Hematopoietic multipotent progenitor cell treated with erythropoietin and hydrocortisone succinate and interleukin-3 and kit ligand, for 17 days (in vitro differentiated cells): Measurements from ENCODE around the gene KCNQ2.

Experiments used
- DNase-seq: peaks from one replicate; pipeline ENCODE4 v3.0.0-alpha.2; 2015; ENCODE audit warnings: low spot score

KCNQ2 gene

GRCh38 chr20:63356931-63357879 lies 115.2 kb downstream of the KCNQ2 start:
- no peak for DNase-seq

DNA sequence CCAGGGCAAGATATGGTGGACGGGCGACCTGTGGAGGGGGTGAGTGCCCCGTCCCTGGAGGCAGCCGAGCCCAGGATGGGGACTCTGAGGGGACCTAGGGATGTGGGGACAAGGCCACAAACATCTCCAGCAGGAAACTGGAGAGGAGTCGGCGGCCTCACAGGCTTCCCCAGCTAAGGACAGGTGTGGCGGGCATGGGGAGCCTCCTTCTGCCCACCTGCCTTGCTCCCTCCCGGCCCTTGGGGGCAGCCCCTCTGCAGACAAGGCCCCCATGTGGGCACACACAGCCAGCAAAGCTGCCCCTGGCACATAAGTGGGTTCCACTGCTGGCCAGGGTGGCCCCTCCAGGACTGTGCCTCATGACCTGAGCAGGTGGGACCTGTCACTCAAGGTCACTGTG lies 115.9 kb downstream of the KCNQ2 start:
- DNase-seq: no peak

DNA sequence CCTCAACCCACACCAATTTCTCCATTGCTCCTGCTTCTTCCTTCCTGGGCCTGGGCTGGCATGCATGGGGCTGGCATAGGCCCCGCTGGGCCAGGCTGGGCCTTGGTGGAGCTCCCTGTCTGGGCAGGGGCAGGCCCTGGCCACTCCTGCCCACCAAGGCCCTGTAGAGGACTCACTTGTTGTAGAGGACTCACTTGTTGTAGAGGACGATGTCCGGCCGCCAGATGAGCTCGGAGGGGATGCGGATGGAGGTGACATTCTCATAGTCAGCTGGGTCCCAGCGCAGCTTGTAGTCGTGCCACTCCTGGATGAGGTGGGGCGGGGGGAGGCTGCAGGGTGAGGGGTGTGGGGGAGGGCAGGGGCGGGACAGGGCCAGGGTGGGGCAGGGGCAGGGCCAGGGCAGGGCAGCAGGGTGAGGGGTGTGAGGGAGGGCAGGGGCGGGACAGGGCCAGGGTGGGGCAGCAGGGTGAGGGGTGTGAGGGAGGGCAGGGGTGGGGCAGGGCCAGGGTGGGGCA lies 116.6 kb downstream of the KCNQ2 start:
- no peak for DNase-seq

- DNase-seq: no peak
These were observed 117.7 kb downstream of the KCNQ2 start for GRCh38 chr20:63354636-63355350.

DNA sequence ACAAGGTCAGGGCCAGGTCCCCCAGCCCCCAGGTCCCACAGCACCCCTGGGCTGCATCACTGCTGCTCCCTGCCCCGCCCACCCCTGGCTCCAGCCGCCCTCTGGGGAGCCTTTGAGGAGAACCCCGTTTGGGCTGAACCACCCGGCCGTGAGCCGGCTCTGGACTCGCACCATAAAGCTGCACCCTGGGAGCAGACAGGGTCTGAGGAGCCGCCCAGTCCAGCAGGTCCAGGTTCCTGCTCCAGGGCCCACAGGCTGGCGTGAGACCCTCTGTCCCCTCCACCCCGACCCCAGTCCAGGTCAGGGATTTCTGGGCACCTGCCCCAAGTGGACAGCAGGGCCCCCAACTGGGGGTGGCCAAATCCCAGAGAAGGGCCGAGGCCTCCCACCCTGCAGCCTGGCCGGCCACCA lies 119.6 kb downstream of the KCNQ2 start:
- DNase-seq: no peak

DNA sequence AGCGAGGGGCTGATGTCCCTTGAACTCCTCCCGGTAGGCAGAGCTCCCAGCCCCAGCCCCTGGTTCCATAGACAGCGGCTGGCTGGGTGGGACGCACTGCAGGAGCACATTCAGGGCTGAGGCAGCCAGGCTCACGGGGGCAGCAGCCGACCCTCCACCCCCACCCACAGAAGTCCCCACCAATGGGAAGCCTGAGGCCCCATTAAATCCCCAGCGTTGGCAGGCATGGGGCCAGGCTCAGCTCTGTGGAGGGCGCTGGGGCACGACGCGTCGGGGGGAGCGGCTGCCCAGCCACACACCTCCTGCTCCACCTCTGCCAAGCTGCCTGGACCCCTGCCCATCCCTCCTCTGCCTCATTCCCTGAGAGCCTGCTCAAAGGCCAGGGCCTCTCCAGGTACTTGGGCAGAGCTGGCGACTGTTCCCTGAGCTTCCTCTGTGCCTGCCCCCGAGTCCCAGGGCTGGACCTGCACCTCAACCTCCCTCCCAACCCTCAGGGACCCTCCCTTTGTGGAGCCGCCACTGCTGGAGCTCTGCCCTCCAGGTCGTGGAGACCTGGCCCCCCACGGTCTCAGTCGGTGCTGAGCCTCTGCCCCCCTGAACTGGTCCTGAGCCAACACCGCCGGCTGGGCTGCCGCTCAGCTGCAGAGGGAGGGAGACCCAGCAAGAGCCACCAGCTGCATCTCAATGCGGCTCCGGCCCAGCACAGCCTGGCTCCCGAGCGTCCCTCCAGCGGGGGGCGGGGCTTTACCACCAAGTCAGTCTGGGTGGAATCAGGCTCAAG lies 120.5 kb downstream of the KCNQ2 start:
- no peak for DNase-seq

DNA sequence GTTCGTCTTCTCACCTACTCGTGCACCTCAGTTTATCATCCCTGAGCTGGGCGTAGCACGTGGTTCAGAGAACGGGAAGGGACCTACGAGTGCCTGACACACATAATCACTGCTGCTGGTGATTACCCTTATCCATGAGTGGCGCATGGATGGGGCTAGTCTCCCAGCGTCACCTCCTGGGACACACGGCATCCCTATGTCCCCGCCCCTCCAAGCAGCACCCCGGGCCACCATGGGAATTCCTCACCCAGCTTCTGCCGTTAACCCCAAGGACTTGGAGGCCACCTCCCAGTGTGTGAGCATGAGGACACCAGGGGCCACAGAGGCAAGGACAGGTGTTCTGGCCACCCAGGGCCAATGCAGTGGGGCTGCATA lies 121.1 kb downstream of the KCNQ2 start:
- no peak for DNase-seq

- no peak for DNase-seq
These were observed 121.7 kb downstream of the KCNQ2 start for GRCh38 chr20:63350597-63351325.
